HFFc6 (cell line): Measurements from ENCODE around the gene LRRC8C. TPM values are rescaled to one million over a fixed set of nuclear protein-coding genes. Genes with fewer than 3 reads are reported as not detected.

Experiments used
- DNase-seq: peaks from one replicate; pipeline ENCODE4 v3.0.0-alpha.2; 2018
- H3K27ac Mint-ChIP-seq: 2 replicates; pipeline ENCODE4 v1.8.0; 2020; ENCODE audit warnings: mild to moderate bottlenecking, mixed read lengths
- H3K27me3 Mint-ChIP-seq: 2 replicates; pipeline ENCODE4 v1.8.0; 2021; ENCODE audit warnings: mild to moderate bottlenecking, moderate library complexity, mixed read lengths; ENCODE audit not compliant: insufficient read depth
- H3K36me3 Mint-ChIP-seq: 2 replicates; pipeline ENCODE4 v1.8.0; 2021; ENCODE audit warnings: low read depth, mixed read lengths
- H3K4me1 Mint-ChIP-seq: 2 replicates; pipeline ENCODE4 v1.8.0; 2020; ENCODE audit warnings: low read depth, mixed read lengths
- H3K4me3 Mint-ChIP-seq: 2 replicates; pipeline ENCODE4 v1.8.0; 2020; ENCODE audit warnings: mild to moderate bottlenecking, moderate library complexity, mixed read lengths
- H3K9me3 Mint-ChIP-seq: 2 replicates; pipeline ENCODE4 v1.8.0; 2020; ENCODE audit warnings: mild to moderate bottlenecking, mixed read lengths
- total RNA-seq, 6 experiments: library from RNA; stranded (reverse); fragmentation: NEBNext Ultra II Directional; extraction: Animal tissue kit (Norgen Biotek cat#: 25700); gene quantifications; 2 replicates in 1 of 6; 3 replicates in 5 of 6; pipeline ENCODE4 v1.2.3, GENCODE V29; 2021
- TF ChIP-seq, protein P1 (sequence below): fragments of 200-600 bp; sonication (generic); IDR thresholded peaks from 2 replicates; pipeline ENCODE4 v1.5.0; 2021; ENCODE audit warnings: antibody characterized with exemption, mild to moderate bottlenecking

The LRRC8C gene
- total RNA-seq, 6 experiments from 2014 or later = 5.0 to 13.7 (median 10.9) TPM

GRCh38 chr1:89673251-89673650, 40.3 kb downstream of the LRRC8C start:
- no peak overlapping the region for H3K4me3 Mint-ChIP-seq
- no peak for DNase-seq
- H3K27me3 Mint-ChIP-seq = no peaks in the 10 kb centered on the region
- no peak overlapping the region for H3K27ac Mint-ChIP-seq
- peaks cover 58% of the 10 kb centered on the region for H3K4me1 Mint-ChIP-seq
- H3K36me3 Mint-ChIP-seq = no peaks in the 10 kb centered on the region
- TF ChIP-seq, protein P1, sequence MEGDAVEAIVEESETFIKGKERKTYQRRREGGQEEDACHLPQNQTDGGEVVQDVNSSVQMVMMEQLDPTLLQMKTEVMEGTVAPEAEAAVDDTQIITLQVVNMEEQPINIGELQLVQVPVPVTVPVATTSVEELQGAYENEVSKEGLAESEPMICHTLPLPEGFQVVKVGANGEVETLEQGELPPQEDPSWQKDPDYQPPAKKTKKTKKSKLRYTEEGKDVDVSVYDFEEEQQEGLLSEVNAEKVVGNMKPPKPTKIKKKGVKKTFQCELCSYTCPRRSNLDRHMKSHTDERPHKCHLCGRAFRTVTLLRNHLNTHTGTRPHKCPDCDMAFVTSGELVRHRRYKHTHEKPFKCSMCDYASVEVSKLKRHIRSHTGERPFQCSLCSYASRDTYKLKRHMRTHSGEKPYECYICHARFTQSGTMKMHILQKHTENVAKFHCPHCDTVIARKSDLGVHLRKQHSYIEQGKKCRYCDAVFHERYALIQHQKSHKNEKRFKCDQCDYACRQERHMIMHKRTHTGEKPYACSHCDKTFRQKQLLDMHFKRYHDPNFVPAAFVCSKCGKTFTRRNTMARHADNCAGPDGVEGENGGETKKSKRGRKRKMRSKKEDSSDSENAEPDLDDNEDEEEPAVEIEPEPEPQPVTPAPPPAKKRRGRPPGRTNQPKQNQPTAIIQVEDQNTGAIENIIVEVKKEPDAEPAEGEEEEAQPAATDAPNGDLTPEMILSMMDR = no peak
- H3K9me3 Mint-ChIP-seq = no peaks in the 10 kb centered on the region

DNA sequence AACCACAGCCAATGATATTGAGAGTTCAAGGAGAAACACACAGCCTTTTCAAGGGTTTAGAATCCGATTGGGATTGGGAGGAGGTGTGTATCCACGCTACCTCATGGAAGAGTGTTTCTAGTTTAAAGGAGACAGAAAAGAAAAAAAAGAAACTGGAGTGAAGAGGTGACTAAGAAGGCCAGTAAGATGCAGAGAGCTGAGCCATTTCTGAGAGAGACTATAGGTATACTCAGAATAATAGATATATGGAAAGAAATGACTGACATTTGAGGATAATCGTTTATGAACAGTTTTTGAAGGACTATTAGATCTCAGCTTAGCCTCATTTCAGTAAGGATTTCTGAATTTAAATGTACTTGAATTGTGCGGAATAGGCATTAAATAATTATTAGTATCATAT, 42.8 kb downstream of the LRRC8C start:
- DNase-seq = no peak
- H3K4me1 Mint-ChIP-seq = peaks cover 37% of the 10 kb centered on the region
- H3K9me3 Mint-ChIP-seq = no peaks in the 10 kb centered on the region
- peaks cover 8% of the 10 kb centered on the region; the same call in 1 of the 2 replicates for H3K36me3 Mint-ChIP-seq
- no peaks in the 10 kb centered on the region for H3K27me3 Mint-ChIP-seq
- H3K27ac Mint-ChIP-seq = no peak overlapping the region
- H3K4me3 Mint-ChIP-seq = no peak overlapping the region
- TF ChIP-seq, protein P1 = no peak

- H3K27me3 Mint-ChIP-seq = no peaks in the 10 kb centered on the region
- peaks cover 16% of the 10 kb centered on the region for H3K4me1 Mint-ChIP-seq
- TF ChIP-seq, protein P1 = no peak
- no peaks in the 10 kb centered on the region for H3K9me3 Mint-ChIP-seq
- DNase-seq = no peak
- peaks cover 14% of the 10 kb centered on the region; the same call in 1 of the 2 replicates for H3K36me3 Mint-ChIP-seq
- H3K27ac Mint-ChIP-seq = no peak overlapping the region
- H3K4me3 Mint-ChIP-seq = no peak overlapping the region
These were observed 48.3 kb downstream of the LRRC8C start for GRCh38 chr1:89681045-89681729.

GRCh38 chr1:89682611-89683010, 49.7 kb downstream of the LRRC8C start:
- peaks cover 23% of the 10 kb centered on the region for H3K36me3 Mint-ChIP-seq
- H3K4me1 Mint-ChIP-seq = peaks cover 30% of the 10 kb centered on the region

DNA sequence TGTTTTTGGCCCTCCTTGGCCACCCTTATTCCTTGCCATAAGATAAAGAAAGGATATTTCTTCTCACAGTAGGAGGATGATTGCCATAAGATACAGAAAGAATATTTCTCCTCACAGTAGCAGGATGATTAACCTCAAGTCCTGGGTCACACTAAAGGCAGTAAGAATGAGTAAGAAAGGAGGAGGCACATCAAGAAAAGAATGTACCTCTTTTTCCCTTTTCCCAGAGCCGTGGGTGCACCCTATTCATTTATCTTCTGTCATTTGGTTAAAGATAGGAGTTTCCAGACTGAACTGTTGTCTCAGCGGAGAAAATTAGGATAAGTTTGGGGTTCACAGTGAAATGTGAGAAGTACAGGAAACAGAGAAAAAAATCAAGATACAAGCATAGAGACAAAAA, 52.5 kb downstream of the LRRC8C start:
- Mint-ChIP-seq H3K27ac (no peak overlapping the region), H3K27me3 (no peaks in the 10 kb centered on the region), H3K9me3 (no peaks in the 10 kb centered on the region), H3K4me3 (no peak overlapping the region), H3K4me1 (peaks cover 31% of the 10 kb centered on the region), H3K36me3 (peaks cover 21% of the 10 kb centered on the region)
- TF ChIP-seq, protein P1 = no peak
- DNase-seq = no peak

More at GRCh38 chr1:89682611-89683010, 49.7 kb downstream of the LRRC8C start:
- TF ChIP-seq, protein P1 = no peak
- Mint-ChIP-seq H3K4me3 (no peak overlapping the region), H3K9me3 (no peaks in the 10 kb centered on the region), H3K27me3 (no peaks in the 10 kb centered on the region), H3K27ac (no peak overlapping the region)
- DNase-seq = no peak
